ENCODE results near the gene KCNC4. TPM values are rescaled to one million over a fixed set of nuclear protein-coding genes. Genes with fewer than 3 reads are reported as not detected.

KCNC4 gene
- total RNA-seq, 1 experiment from 2014 or later, result 8.9 TPM

DNA sequence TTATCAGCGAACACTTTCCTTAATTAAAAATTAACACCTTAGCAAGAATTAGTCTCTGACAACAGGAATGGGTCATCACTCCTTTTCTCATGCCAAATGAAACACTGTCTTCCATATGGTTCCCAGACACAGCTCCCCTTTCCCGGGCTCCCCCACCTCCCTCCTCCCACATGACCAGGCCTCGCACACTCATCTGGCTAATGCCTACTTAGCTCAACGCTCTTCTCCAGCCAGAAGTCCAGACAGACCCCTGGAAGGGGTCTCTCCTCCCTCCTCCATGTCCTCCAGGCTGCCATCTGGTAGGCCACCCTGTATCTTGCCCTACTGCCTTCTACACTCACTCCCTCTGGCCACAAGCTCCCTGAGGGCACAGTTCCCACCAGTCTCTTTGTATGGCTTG is 39.9 kb downstream of the KCNC4 start:
- Mint-ChIP-seq H3K27ac (no peak overlapping the region), H3K27me3 (ENCODE audit: low read depth) (peaks cover 11% of the 10 kb centered on the region), H3K4me3 (no peak overlapping the region), H3K9me3 (no peaks in the 10 kb centered on the region), H3K36me3 (ENCODE audit: insufficient read depth in 1 of 3, low read depth in 3 of 3) (no peaks in the 10 kb centered on the region), H3K4me1 (peaks cover 3% of the 10 kb centered on the region in 2 experiments)
- Histone ChIP-seq H3K14ac (ENCODE audit: insufficient read depth, low read length) (no peak overlapping the region), H3K23ac (ENCODE audit: insufficient read length, low read depth, low read length) (no peak overlapping the region), H3K56ac (ENCODE audit: insufficient read length, low read depth, low read length) (no peak overlapping the region), H3K79me1 (ENCODE audit: insufficient read depth, low read depth, low read length, poor library complexity, severe bottlenecking) (no peaks in the 10 kb centered on the region), H3K79me2 (ENCODE audit: insufficient read depth, low read length) (no peaks in the 10 kb centered on the region), H2BK12ac (ENCODE audit: insufficient read length, low read depth, low read length) (no peak overlapping the region), H3K23me2 (ENCODE audit: insufficient read length, low read depth, low read length, poor library complexity, severe bottlenecking) (no peaks in the 10 kb centered on the region), H4K20me1 (ENCODE audit: control insufficient read depth, insufficient read depth, insufficient read length) (no peaks in the 10 kb centered on the region), H3K27ac (ENCODE audit: insufficient read length, low read depth, low read length) (no peak overlapping the region), H3K4me1 (ENCODE audit: insufficient read depth, low read length) (no peaks in the 10 kb centered on the region), H4K5ac (ENCODE audit: insufficient read length, low read depth, low read length) (no peak overlapping the region), H2BK120ac (ENCODE audit: low read depth, low read length, poor library complexity, severe bottlenecking) (no peak overlapping the region), H4K8ac (replicated peaks; ENCODE audit: insufficient read length, low read depth, low read length) (no peak overlapping the region), H3K4me2 (ENCODE audit: insufficient read depth, insufficient read length, low read length) (no peak overlapping the region), H3K9ac (ENCODE audit: extremely low read depth, insufficient read length, low read length) (no peak overlapping the region), H2AK5ac (ENCODE audit: insufficient read length, low read length) (no peak overlapping the region), H3T11ph (ENCODE audit: low read length) (no peak overlapping the region), H2BK5ac (ENCODE audit: insufficient read length, low read length) (no peak overlapping the region), H3K9me3 (ENCODE audit: control insufficient read depth, low read depth, low read length) (no peaks in the 10 kb centered on the region), H2BK15ac (ENCODE audit: low read depth, low read length) (no peak overlapping the region), H4K91ac (ENCODE audit: insufficient read length, low read depth, low read length) (no peak overlapping the region), H3K18ac (ENCODE audit: insufficient read length, low read depth, low read length) (no peak overlapping the region), H2BK20ac (ENCODE audit: low read depth, low read length, poor library complexity, severe bottlenecking) (no peak overlapping the region), H3K27me3 (ENCODE audit: insufficient read depth, low read length) (no peaks in the 10 kb centered on the region), H3K4ac (ENCODE audit: low read depth, low read length) (no peak overlapping the region), H2AFZ (ENCODE audit: low read length) (no peak overlapping the region)
- no peak for DNase-seq
- TF ChIP-seq, protein P1, sequence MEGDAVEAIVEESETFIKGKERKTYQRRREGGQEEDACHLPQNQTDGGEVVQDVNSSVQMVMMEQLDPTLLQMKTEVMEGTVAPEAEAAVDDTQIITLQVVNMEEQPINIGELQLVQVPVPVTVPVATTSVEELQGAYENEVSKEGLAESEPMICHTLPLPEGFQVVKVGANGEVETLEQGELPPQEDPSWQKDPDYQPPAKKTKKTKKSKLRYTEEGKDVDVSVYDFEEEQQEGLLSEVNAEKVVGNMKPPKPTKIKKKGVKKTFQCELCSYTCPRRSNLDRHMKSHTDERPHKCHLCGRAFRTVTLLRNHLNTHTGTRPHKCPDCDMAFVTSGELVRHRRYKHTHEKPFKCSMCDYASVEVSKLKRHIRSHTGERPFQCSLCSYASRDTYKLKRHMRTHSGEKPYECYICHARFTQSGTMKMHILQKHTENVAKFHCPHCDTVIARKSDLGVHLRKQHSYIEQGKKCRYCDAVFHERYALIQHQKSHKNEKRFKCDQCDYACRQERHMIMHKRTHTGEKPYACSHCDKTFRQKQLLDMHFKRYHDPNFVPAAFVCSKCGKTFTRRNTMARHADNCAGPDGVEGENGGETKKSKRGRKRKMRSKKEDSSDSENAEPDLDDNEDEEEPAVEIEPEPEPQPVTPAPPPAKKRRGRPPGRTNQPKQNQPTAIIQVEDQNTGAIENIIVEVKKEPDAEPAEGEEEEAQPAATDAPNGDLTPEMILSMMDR (conservative IDR thresholded peaks at IDR 0.05), result no peak
- WGBS (ENCODE audit: extremely low coverage, insufficient read length, low lambda C conversion rate), result no CpG with 5 or more reads among the region's 4 CpGs

Measured in H9 (cell line).